Measurements from ENCODE around the gene CAMTA1. TPM values are rescaled to one million over a fixed set of nuclear protein-coding genes. Genes with fewer than 3 reads are reported as not detected.

The CAMTA1 gene
- polyA plus RNA-seq, 1 of the 3 experiments (the other 2 are of a cell fraction) = 63.1 TPM

- no peak for TF ChIP-seq POLR2AphosphoS5 (IDR thresholded peaks at IDR 0.05; ENCODE audit: low read depth, low read length)
- no peak for TF ChIP-seq USF2 (IDR thresholded peaks at IDR 0.05; ENCODE audit: borderline replicate concordance, low read depth, low read length)
These were observed 28.8 kb upstream of the CAMTA1 start (continued) for GRCh38 chr1:6756457-6756856.

GRCh38 chr1:6757719-6758435, 27.4 kb upstream of the CAMTA1 start:
- ChIA-PET POLR2A (no interaction called here), CTCF (interaction anchor here (1.0 kb wide), 1 partner anchor 38 kb away, joined by 3 read pairs; no protein-coding TSS in a partner anchor)
- Histone ChIP-seq H3K9me2 (no peaks in the 10 kb centered on the region), H3K27ac (ENCODE audit: low read depth in 2 of 2, low read length in 1 of 2) (no peak overlapping the region), H3K27me3 (ENCODE audit: insufficient read depth) (no peaks in the 10 kb centered on the region), H3K4me1 (ENCODE audit: control insufficient read depth in 1 of 2, insufficient read depth in 2 of 2, low read depth in 1 of 2, low read length in 1 of 2) (no peaks in the 10 kb centered on the region), H3F3A (replicated peaks; ENCODE audit: insufficient read depth) (peaks cover 4% of the 10 kb centered on the region), H3K79me2 (ENCODE audit: insufficient read depth) (no peaks in the 10 kb centered on the region), H3K4me3 (ENCODE audit: low read depth in 2 of 2, low read length in 1 of 2) (no peak overlapping the region), H3K9me3 (no peaks in the 10 kb centered on the region), H3K9ac (no peak overlapping the region), H3K4me2 (no peak overlapping the region), H3K36me3 (replicated peaks in 1 of 2; ENCODE audit: control insufficient read depth in 1 of 2, insufficient read depth in 2 of 2, low read length in 1 of 2) (no peaks in the 10 kb centered on the region), H4K20me1 (ENCODE audit: insufficient read depth) (no peaks in the 10 kb centered on the region), H2AFZ (ENCODE audit: low read depth) (no peak overlapping the region)
- TF ChIP-seq FOXJ3 (CRISPR knock-in tag; IDR thresholded peaks at IDR 0.05) (no peak), ELF1 (IDR thresholded peaks at IDR 0.05) (no peak), TAF1 (IDR thresholded peaks at IDR 0.05; ENCODE audit: borderline replicate concordance, low read depth, low read length) (no peak), RAD21 (IDR thresholded peaks at IDR 0.05; ENCODE audit: low read length) (no peak), CHD2 (IDR thresholded peaks at IDR 0.05; ENCODE audit: low read length, partially characterized antibody) (no peak), PBX3 (IDR thresholded peaks at IDR 0.05) (no peak), TEAD4 (IDR thresholded peaks at IDR 0.05; ENCODE audit: borderline replicate concordance, insufficient read depth) (no peak), POLR2AphosphoS5 (IDR thresholded peaks at IDR 0.05; ENCODE audit: low read depth, low read length) (no peak), NFIC (IDR thresholded peaks at IDR 0.05; ENCODE audit: borderline replicate concordance) (no peak), IRF3 (IDR thresholded peaks at IDR 0.05; ENCODE audit: low read depth, low read length) (no peak), FOSL2 (IDR thresholded peaks at IDR 0.05; ENCODE audit: borderline replicate concordance, low read depth) (no peak), REST (IDR thresholded peaks at IDR 0.05; ENCODE audit: low read depth, low read length) (no peak), SMC3 (IDR thresholded peaks at IDR 0.05; ENCODE audit: low read depth, low read length) (no peak), CTCF (IDR thresholded peaks at IDR 0.05) (no peak), EP300 (IDR thresholded peaks at IDR 0.05; ENCODE audit: borderline replicate concordance in 1 of 2, low read depth in 1 of 2, low read length in 1 of 2) (no peak), JUND (IDR thresholded peaks at IDR 0.05) (no peak), FOXM1 (IDR thresholded peaks at IDR 0.05; ENCODE audit: low read depth) (no peak), MEF2A (IDR thresholded peaks at IDR 0.05; ENCODE audit: borderline replicate concordance, low read depth) (no peak), NRF1 (IDR thresholded peaks at IDR 0.05; ENCODE audit: low read depth, low read length) (no peak)
- WGBS (ENCODE audit: low lambda C conversion rate) = 75% methylated on average over 21 of the region's 25 CpGs
- DNase-seq = no peak
